Measurements from ENCODE around the gene SPATA24.

DNA sequence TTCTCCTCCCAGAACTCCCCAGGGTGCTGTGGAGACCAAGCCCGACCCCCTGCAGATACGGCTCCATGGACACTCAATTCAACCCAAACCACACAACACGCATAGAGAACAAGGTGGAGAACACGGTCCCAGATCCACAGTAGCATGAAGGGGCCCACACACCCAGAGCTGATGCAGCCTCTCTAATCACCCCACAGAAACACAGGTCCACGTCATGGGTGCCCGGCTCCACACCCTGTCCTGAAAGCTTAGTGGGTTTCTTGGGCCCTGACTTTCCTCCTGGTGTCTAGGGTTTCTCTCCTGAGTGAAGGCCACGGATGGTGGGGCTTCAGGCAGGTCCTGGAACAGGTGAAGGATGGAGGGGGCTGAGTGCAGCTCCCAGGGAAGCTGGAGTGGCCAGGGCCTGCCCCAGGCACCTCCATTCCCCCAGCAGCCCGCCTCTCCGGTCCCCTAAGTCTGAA, 19.3 kb downstream of the SPATA24 start:
- TF ChIP-seq HNF4G (IDR thresholded peaks at IDR 0.05) (no peak), YY1 (IDR thresholded peaks at IDR 0.05) (no peak), ZBTB33 (IDR thresholded peaks at IDR 0.05) (no peak), SP1 (IDR thresholded peaks at IDR 0.05) (no peak), CTCF (IDR thresholded peaks at IDR 0.05; ENCODE audit: low read depth, low read length, missing input control) (no peak), RAD21 (IDR thresholded peaks at IDR 0.05) (no peak), FOXA1 (IDR thresholded peaks at IDR 0.05) (no peak), TAF1 (conservative IDR thresholded peaks at IDR 0.05) (no peak), EGR1 (IDR thresholded peaks at IDR 0.05; ENCODE audit: low read depth in 2 of 2) (no peak)
- TF ChIP-seq, protein P1, sequence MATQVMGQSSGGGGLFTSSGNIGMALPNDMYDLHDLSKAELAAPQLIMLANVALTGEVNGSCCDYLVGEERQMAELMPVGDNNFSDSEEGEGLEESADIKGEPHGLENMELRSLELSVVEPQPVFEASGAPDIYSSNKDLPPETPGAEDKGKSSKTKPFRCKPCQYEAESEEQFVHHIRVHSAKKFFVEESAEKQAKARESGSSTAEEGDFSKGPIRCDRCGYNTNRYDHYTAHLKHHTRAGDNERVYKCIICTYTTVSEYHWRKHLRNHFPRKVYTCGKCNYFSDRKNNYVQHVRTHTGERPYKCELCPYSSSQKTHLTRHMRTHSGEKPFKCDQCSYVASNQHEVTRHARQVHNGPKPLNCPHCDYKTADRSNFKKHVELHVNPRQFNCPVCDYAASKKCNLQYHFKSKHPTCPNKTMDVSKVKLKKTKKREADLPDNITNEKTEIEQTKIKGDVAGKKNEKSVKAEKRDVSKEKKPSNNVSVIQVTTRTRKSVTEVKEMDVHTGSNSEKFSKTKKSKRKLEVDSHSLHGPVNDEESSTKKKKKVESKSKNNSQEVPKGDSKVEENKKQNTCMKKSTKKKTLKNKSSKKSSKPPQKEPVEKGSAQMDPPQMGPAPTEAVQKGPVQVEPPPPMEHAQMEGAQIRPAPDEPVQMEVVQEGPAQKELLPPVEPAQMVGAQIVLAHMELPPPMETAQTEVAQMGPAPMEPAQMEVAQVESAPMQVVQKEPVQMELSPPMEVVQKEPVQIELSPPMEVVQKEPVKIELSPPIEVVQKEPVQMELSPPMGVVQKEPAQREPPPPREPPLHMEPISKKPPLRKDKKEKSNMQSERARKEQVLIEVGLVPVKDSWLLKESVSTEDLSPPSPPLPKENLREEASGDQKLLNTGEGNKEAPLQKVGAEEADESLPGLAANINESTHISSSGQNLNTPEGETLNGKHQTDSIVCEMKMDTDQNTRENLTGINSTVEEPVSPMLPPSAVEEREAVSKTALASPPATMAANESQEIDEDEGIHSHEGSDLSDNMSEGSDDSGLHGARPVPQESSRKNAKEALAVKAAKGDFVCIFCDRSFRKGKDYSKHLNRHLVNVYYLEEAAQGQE (IDR thresholded peaks at IDR 0.05) = no peak
